ENCODE measurements around the gene CDC25A. TPM values are rescaled to one million over a fixed set of nuclear protein-coding genes. Genes with fewer than 3 reads are reported as not detected.

The CDC25A gene
- total RNA-seq, 1 experiment from 2014 or later: 19.6 TPM

DNA sequence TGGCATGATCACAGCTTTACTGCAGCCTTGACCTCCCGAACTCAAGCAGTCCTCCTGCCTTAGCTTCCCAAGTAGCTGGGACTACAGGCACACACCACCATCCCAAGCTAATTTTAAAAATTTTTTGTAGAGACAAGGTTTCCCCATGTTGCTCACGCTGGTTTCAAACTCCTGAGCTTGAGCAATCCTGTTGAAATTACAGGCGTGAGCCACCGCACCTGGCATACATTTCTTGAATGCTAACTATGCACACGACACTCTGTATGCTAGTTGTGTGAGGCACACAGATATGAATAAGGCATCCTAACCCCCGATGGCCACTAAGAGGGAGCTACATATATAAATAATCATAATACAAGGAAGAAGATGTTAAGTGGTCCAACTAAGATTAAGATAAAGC lies 64.9 kb downstream of the CDC25A start:
- H3K36me3 ChIP-seq (ENCODE audit: control insufficient read depth in 1 of 2, insufficient read depth in 2 of 2, low read length in 2 of 2): no peaks in the 10 kb centered on the region
- H2AFZ ChIP-seq (ENCODE audit: low read depth, low read length, poor library complexity, severe bottlenecking): no peak overlapping the region
- intact Hi-C loops (cut with micrococcal nuclease): no loop called here
- H3K79me2 ChIP-seq (ENCODE audit: insufficient read depth, low read length): no peaks in the 10 kb centered on the region
- no TSS peak for BruUV-seq (replicated peaks)
- no peaks in the 10 kb centered on the region for H3K4me1 ChIP-seq (ENCODE audit: control insufficient read depth in 1 of 2, insufficient read depth in 2 of 2, low read length in 2 of 2)
- TF ChIP-seq EZH2 (IDR thresholded peaks at IDR 0.05) (no peak), FOSL1 (IDR thresholded peaks at IDR 0.05; ENCODE audit: low read depth) (no peak), ZBTB33 (IDR thresholded peaks at IDR 0.05; ENCODE audit: extremely low read depth, insufficient replicate concordance, low read length) (no peak), SRF (IDR thresholded peaks at IDR 0.05; ENCODE audit: low read depth) (no peak), ELF1 (IDR thresholded peaks at IDR 0.05; ENCODE audit: borderline replicate concordance, low read depth) (no peak), POLR2AphosphoS5 (IDR thresholded peaks at IDR 0.05; ENCODE audit: low read depth, low read length) (no peak), TCF7L2 (IDR thresholded peaks at IDR 0.05; ENCODE audit: borderline replicate concordance, extremely low read depth, insufficient read depth, insufficient read length) (no peak), REST (IDR thresholded peaks at IDR 0.05; ENCODE audit: low read depth) (no peak), SP1 (IDR thresholded peaks at IDR 0.05; ENCODE audit: low read depth) (no peak), SIN3A (IDR thresholded peaks at IDR 0.05; ENCODE audit: low read depth) (no peak), RAD21 (IDR thresholded peaks at IDR 0.05; ENCODE audit: low read depth) (no peak), ZFX (IDR thresholded peaks at IDR 0.05) (no peak), CBX3 (IDR thresholded peaks at IDR 0.05; ENCODE audit: low read depth) (no peak), YY1 (IDR thresholded peaks at IDR 0.05; ENCODE audit: extremely low read depth, insufficient replicate concordance, low read depth, low read length) (no peak), ZNF274 (IDR thresholded peaks at IDR 0.05; ENCODE audit: low read depth, low read length) (no peak)
- no peaks in the 10 kb centered on the region for H3K27me3 ChIP-seq (ENCODE audit: insufficient read depth, low read length)
- ChIA-PET CTCF (no interaction called here), POLR2A (no interaction called here), RAD21 (ENCODE audit: low non-redundant PET in 1 of 2, low total read pairs in 2 of 2, uncharacterized antibody in 2 of 2, unreplicated experiment in 2 of 2) (no interaction called here)
- H4K20me1 ChIP-seq (ENCODE audit: insufficient read depth): no peaks in the 10 kb centered on the region
- no peak overlapping the region for H3K4me3 ChIP-seq (replicated peaks in 1 of 2; ENCODE audit: low read depth in 1 of 2, low read length in 2 of 2)
- H3K9me2 ChIP-seq (ENCODE audit: insufficient read depth): no peaks in the 10 kb centered on the region
- no peaks in the 10 kb centered on the region for H3K9me3 ChIP-seq (ENCODE audit: control insufficient read depth in 1 of 2, insufficient read depth in 1 of 2, low read depth in 1 of 2, low read length in 2 of 2)
- DNase-seq (ENCODE audit: low read depth, low spot score) (no peak), ATAC-seq (no peak)
- H3K27ac ChIP-seq (ENCODE audit: low read depth, low read length): no peak overlapping the region
- no peak overlapping the region for H3K9ac ChIP-seq (ENCODE audit: low read length)
- no peak overlapping the region for H3K4me2 ChIP-seq (ENCODE audit: low read length)

All from HCT116 (cell line).